NAMALWA (cell line): ENCODE measurements around the gene DSP.

Experiments used
- DNase-seq: peaks from one replicate; pipeline ENCODE4 v3.0.0-alpha.2; 2015; ENCODE audit warnings: low spot score

Gene DSP

DNA sequence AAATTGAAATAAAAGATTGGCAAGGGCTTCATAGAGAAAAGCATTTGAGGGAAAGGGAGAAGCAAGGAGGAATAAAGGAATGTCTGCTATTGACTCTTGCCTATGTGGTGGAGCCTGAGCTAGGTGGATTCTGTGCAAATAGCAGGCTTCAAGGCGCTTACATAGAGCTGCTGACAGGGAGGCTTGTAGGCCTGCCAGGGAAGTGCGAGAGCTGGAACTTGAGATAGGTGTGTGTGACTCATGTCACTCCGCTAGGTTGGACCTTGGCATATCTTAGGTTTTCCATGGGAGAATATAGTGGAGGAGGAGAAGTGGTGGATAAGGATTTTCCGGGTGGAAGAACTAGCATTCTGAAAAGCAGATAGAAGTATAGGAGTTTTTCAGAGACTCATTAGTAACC is 62.5 kb downstream of the DSP start:
- no peak for DNase-seq

DNA sequence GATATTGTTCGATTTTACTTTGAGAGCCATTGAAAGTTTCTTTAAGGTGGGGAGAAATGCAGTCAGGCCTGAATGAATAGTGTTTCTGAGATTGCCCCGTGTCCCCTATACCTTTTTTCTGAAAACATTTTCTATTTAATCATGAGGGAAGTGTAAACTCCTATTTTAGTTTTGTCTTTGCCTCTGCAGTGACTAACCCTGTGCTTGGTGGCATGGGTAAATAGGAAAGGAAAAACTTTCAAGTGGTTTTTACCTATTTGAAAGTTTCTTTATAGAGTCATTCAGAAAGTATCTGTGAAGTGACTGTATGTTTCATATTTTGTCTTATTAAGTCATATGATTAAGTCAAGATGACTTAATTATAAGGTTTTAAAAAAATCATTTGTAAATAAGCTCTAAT is 63.0 kb downstream of the DSP start:
- DNase-seq: no peak

DNA sequence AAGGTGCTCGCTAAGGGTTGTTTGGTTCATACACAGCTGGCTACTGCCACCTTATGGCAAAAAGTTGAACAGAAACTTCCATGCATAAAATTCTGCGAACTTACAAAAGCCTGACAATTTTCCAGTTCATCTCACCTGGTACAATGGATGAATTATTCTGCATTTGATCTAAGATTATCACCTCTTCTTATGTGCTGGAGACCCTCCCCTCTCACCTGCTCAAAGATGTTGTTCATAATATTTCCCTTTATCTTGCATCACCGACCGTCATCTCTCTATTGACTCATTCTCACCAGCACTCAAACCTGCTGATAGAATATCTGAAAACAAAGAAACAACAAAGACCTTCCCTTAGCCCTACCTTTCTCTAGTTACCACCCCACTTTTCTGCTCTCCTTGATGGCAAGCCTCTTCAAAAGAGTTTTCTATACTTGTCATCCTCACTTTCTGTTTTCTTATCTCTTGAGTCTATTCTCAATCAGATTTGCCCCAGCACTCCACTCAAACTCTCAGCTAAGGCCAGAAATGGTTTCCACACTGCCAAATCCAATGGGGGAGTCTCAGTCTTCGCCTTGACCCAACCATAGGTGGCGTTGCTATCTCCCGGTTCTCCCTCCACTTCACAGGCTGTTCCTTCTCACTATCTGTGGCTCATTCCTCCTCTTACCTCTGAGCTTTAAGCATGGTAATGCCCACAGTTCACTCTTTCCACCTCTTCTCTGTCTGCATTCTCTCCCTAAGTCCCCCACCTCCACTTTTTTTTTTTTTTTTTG is 74.3 kb downstream of the DSP start:
- DNase-seq: peak; percentile 74

DNA sequence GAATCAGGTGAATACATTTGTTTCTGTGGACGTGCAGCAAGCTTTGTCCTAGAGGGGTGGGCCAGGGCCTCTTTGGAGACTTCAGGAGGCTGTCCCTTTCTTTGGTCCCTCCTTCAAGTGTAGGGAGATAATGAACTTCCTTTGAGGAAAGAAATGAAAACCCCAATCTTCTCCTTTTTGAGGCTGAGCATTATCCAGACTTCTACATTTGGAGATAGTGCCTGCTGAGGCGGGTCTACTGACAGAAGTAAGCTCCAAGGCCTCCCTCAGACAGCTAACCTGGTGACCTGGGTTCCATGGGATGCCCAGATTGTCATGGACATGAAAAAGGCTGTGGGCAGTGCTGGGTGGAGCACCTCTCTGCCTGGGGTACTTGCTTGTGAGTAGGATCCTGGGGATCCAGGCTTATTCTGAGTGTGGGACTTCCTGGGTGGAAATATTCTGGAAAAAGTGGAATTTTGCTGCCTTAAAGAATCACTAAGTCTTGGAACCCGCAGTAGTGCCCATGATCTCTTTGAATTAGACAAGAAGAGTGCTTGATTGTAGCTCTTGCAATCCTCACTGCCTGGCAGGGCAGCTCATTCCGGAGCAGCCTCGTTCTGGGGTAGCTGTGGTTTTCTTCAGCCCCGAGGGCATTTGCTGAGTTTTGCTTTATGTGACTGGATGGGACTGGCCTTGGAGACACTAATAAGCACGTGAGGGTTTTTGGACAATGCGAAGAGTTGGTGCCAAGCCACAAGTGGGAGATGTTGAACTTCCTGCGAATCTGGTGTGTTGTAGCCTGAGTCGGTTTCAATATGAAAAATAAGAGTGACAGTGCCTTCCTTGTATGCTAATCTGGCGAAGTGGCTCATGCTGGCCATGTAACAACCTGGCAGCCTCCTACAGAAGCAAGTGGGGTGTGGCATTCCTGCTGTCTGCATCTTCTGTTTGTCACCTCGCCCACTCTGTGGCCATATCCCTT is 76.6 kb downstream of the DSP start:
- DNase-seq: no peak

DNA sequence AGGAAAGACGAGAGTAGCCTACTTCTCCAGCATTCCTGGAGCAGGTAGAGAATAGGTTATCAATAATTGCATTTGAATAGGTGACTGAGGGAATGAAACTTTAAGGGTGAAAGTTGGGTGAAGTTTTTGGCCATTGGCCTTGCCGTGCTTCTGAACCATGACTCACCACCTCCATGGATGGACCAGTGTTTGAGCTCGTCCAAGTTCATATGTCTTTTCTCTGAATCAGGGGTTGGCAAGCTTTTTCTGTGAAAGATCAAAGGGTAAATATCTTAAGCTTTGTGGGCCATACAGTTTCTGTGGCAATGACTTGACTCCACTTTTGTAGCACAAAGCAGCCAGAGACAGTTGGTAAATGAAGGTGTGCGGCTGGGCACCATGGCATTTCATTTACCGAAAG is 80.3 kb downstream of the DSP start:
- DNase-seq: no peak

DNA sequence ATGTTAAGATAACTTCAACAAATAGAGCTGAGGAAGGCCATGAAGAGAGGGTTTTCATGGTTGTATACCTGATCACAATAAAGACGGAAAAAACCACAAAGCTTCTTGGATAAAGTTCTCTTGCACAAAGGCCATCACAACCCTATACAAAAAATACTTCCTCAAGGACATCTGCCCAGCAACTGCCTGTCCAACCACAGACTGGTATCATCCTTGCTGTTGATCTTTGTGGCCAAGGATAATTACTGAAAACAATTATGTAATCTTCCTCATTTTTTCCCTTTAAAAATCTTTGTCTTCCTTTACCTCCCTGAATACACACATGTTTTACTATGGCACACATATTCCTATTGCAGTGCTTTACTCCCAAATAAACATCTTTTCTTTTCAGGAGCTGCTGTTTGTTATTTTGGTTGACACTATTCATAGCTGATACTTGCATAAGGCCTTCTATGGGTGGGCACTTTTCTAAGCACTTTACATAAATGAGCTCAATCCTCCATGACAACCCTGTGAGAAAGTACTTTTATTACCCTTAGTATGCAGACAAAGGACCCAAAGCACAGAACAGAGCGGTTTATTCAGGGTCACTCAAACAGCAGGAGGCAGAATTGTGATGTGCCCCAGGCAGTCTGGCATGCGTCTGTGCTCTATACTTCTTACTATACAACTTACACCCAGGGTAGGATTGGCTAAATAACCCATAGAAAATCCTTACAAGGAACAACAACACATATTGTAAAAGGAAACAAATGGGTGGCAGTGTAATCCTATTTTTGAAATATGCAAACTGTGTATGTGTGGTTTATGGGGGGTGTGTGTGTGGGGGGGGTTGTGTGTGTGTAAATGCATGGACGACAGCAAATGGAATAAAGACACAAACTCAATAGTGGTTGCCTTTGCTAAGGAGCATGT is 83.6 kb downstream of the DSP start:
- peak; percentile 16 for DNase-seq

DNA sequence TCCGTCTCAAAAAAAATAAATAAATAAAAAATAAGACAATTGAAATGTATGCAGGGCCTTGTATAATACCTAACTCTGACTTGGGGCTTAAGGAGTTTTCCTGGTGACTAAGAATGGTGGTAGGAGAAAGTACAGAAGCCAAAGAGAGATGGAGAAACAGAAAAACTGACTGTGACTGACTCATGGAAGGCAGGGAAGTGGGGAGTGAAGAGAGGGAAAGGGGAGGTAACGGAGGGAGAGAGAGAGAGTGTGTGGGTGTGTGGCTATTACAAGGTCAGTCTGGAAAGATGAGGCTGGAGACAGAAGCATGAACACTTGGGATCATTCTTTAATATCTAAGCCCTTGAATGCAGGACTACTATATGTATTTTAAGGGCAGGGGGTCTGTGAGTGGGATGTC is 87.0 kb downstream of the DSP start:
- no peak for DNase-seq

DNA sequence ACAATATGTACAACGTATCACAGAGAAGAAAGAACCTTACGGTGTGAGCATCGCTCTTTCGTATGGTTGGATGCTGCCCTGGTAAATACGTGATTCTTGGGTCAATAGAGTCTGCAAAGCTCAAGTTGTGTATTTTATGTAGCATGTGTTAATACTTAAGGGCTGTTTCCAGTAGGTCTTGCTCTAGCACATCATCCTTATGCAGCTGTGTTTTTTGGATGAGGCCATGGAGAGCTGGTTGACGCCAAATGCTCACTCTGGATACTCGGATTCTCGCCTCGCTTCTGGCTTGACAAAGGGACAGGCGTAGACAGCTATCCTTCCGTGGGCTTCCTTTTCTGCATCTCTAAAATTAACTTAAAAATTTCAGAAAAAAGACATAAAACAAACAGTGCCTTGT is 87.4 kb downstream of the DSP start:
- no peak for DNase-seq

DNA sequence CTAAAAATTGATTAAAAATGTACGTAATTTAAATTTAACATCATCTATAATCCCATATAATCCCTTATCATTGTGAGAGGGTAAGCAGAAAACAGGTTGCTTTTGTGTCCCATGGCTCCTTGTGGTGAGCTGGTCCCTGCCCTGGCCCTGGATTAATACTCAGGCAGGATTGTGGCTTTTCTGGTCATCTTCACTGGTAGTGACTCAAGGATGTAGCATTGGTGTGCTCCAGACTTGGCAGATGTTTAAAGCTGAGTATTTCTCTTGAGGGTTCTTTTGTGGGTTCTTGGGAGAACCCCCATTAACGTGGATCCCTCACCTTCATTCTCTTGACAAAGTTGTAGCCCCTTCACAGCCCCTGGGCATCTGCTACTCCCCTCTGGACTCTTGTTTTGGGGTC is 87.8 kb downstream of the DSP start:
- no peak for DNase-seq

DNA sequence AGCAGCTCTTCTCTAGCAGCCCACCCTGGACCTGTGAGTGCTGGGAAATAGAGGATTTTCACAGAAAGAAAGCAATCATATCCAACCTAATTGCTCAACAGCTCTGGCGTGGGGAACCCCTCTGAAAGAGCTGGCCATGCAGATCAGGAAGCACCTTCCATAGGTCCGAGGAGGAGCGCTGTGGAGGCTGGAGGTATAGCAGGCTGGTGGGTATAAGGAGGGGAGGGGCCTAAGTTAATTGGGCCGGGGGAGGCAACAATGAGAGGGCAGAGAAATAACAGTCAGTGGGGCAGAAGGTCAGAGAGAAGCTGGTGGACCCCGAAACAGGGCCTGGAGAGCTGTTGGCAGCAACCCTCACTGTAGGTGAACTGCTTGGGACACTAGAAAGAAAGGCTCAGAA is 89.3 kb downstream of the DSP start:
- DNase-seq: no peak

DNA sequence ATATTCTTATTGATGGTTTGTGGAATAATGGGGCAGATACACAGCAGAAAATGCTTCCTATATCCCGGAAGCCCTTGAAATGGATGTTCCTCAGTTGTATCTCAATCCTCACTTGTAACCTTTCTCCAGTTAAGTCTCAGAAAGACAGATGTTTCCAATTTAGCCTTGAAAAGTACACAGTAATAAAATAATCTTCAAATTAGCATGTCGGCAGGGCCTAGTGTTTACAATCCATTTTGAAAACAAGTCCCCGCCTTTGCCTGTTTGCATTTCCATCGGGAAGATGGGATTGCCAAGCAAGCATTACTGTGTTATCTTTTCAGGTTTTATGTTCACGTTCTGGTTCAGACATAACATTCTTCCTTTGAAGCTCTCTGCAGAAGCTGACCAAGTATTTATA is 90.0 kb downstream of the DSP start:
- DNase-seq: no peak

DNA sequence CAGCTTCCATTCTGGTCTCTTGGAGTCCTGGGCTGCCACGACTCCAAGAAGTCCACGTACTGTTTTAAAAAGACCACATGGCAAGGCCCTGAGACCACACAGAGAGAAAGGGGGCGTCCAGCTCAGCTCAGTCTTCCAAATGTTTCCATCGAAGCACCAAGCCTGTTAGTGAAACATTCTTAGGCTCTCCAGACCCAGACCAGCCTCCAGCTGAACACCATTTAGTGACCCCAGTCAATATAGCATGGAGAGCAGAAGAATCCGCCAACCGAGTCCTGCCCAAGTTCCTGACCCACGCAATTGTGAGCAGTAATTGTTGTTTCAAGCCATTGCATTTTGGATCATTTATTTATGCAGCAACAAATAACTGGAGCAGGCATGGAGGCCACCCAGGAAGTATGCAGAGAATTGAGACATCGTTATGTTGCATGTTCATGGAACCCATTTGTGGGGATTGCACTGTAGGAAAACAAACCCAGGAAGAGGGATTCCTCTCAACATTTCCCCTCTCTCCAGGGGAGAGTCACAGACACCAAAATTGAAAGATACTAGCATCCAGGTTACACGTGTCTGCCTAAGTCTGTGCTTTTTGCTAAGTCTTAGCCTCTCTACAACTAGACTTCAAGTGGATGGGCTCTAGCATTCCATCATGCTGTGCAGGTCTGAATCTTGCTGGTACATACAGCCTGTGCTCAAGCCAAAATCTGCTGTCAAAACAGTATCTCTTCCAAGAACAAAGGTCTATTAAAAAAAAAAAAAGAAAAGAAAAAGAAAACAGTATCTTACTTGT is 91.2 kb downstream of the DSP start:
- no peak for DNase-seq

DNA sequence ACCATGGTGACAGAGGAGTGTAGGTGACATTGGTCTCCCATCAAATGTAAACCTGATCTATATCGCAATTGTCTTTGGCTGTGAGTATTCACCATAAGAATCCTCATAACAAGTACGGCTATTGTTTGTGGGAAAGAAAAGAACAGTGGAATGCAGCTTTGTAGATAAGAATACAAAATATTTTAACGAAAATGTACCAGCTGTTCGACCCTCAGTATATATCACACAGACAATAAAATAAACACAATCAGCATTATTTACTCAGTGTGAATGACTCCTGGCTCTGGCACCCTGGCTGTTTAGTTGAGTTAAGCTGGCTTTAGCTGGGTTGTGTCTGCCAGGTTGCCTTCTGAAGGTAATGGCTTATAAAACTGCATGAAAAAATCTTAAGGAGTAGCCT is 91.9 kb downstream of the DSP start:
- DNase-seq: no peak

DNA sequence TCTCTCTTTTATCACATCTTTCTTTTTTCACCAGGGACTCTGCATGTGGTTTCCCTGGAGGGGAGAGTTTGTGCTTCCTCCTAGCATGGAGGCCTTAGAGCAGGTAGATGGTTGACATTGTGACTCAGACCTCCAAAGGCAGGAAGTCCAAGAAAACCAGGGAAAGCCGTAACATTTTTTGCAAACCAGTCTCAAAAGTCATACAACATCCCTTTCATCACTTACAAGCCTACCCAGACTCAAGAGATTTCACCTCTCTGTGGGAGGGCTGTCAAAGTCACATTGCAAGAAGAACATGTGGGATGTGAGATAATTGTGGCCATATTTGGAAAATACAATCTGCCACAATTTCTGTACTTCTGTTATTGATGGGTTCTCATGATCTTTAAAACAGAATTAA is 94.7 kb downstream of the DSP start:
- no peak for DNase-seq
